Placental pericyte (primary cell): ENCODE measurements around the gene MUSTN1. TPM values are rescaled to one million over a fixed set of nuclear protein-coding genes. Genes with fewer than 3 reads are reported as not detected.

ENCODE experiments used
- small RNA-seq: library from RNA; depleted of rRNA; stranded (forward); fragments of <200 nt; gene quantifications from one replicate; pipeline ENCODE3, GENCODE V24; 2012; ENCODE audit warnings: low replicate concordance
- total RNA-seq: library from RNA; depleted of rRNA; stranded (reverse); fragments of >200 nt; gene quantifications from 2 replicates; pipeline ENCODE4 v1.2.3, GENCODE V29; 2012

Gene MUSTN1
- not detected in 2 replicates for total RNA-seq

DNA sequence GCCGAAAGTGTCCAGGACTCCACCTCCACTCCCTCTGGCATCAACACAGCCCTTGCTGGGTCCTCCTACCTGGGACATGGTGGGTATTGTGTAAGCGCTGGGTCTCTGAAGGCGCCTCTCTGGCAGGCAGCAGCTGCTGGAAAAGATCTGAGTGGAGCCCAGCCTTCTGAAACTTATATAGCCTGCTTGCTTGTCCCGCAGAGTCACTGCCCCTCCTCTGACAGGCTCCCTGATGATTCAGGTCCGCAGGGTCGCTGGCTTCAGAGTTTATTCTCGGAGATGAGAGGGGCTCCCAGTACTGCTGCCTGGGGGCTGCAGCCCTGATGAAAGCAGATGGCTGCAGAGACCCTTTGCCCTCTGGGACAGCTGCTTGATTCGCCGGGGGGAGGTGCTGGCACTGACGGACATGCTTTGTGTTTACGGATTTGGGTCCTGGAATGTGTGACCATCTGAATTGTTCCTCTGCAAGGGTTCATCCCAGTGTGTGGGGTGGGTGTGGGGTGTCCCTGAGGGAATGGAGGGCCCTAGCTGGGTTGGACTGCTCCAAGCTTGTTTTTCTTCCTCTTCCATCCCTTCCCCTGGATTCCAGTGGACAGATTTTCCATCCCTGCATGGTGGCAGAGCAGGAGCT is at the start of gene MUSTN1:
Gene MUSTN1, minus strand, starts transcription at position 149 of the 631 bp plus-strand sequence. Its CDS starts 71 bp downstream, at position 78.

DNA sequence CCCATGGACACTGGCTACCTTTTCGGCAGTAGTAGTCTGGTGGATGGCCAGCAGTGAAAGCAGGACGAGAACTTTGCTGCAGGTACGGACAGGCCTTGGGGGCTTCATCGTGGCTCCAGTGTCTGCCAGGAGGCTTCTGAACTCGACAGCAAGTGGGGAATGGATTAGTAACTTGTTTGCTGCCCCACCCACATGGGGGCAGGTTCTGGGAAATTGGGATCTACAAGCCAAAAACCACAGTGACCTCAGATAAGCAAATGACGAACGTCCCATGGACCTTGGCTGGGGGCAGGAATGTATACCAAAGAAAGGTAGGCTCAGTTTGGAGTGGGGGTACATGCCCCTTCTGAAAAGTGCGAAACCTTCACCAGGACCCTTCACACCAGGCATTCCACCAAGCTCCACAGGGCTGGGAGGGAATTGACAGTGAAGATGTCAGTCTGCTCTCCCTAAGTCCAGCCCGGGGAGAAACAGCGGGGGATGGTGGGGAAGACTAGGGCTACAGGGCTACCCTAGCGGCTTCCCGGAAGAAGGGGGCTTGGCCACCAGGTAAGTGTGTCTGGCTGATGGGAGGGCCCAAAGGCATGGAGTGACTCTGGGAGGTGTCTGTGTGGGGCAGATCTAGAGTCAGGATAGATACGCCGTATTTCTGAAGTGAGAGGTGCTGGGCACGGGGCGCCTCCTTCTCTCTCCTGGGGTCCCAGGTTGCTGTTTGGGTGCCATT is 4.1 kb downstream of the MUSTN1 start, which contains the start of gene ITIH4:
Gene ITIH4, minus strand, starts transcription at position 138 of the 724 bp plus-strand sequence. Its CDS starts 30 bp downstream, at position 108.

DNA sequence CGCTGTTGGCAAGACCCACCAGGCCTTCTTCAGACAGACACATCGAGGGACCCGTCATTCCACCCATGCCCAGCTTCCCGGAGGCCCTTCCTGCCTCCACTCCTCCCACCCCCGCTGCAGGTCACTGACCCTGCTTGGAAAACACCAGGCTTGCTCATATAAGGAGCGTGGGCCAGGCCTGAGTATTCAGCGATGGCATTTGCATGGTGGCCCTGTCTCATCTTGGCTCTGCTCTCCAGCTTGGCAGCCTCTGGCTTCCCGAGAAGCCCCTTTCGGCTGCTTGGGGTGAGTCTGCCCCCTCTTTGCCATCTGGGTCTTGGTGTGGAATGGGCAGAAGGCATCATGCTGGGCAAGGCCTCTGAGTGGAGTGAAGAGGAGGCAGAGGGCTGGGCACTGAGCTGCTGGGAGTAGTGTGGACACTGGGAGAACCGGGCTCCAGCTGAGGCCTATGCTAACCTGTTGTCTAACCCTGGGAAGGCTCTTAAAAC is 40.2 kb downstream of the MUSTN1 start, which contains the start of gene ITIH3:
Gene ITIH3, plus strand, starts transcription at position 185 of the 488 bp plus-strand sequence. Its CDS starts 8 bp downstream, at position 193.

Small RNA genes lying within 50 kb of the gene (small RNA-seq; reads per million reads assigned to genes)
- gene MIR8064 (not detected), gene MUSTN1 (not detected)

Other genes starting within 250 kb of the MUSTN1 start
- gene PBRM1, start 149.1 kb downstream of the MUSTN1 start, total RNA-seq, result 86.4 and 93.6 TPM in 2 replicates
- gene GNL3, start 149.0 kb downstream of the MUSTN1 start, total RNA-seq, result 134 and 171 TPM in 2 replicates
- gene GLT8D1, start 129.2 kb downstream of the MUSTN1 start, total RNA-seq, result 80.5 and 96.1 TPM in 2 replicates
- gene SPCS1, start 128.9 kb downstream of the MUSTN1 start, total RNA-seq, result 70.2 and 75.5 TPM in 2 replicates
- gene NEK4, start 64.1 kb downstream of the MUSTN1 start, total RNA-seq, result 23.2 and 34.8 TPM in 2 replicates
- gene ITIH1, start 57.4 kb downstream of the MUSTN1 start, total RNA-seq, result not detected in 2 replicates
- 0.14 TPM in 1 of 2 replicates, not detected in the other for gene ITIH3, start 40.2 kb downstream of the MUSTN1 start, total RNA-seq
- gene ITIH4, start 4.3 kb downstream of the MUSTN1 start, total RNA-seq, result 0.57 and 0.88 TPM in 2 replicates
- 17.1 and 22.0 TPM in 2 replicates for gene STIMATE, start 62.5 kb upstream of the MUSTN1 start, total RNA-seq
- 3.5 and 3.9 TPM in 2 replicates for gene SFMBT1, start 211.1 kb upstream of the MUSTN1 start, total RNA-seq